KMS-11 (cell line): ENCODE measurements around the gene TRIO.

Source experiments
- H2AFZ ChIP-seq: fragments of 200-600 bp; sonication (generic); 2 replicates; pipeline ENCODE4 v1.6.1; 2016; ENCODE audit warnings: antibody characterized with exemption, mixed run types, low read depth
- H3K27ac ChIP-seq: fragments of 200-600 bp; sonication (generic); 2 replicates; pipeline ENCODE4 v1.6.1; 2016; ENCODE audit warnings: mild to moderate bottlenecking, mixed run types
- H3K27me3 ChIP-seq: fragments of 200-600 bp; sonication (generic); 2 replicates; pipeline ENCODE4 v1.6.1; 2017; ENCODE audit warnings: mild to moderate bottlenecking, low read depth, mixed run types, moderate library complexity; ENCODE audit not compliant: insufficient read depth
- H3K36me3 ChIP-seq: fragments of 200-600 bp; sonication (generic); 2 replicates; pipeline ENCODE4 v1.6.1; 2017; ENCODE audit warnings: mild to moderate bottlenecking, mixed run types; ENCODE audit not compliant: insufficient read depth
- H3K4me1 ChIP-seq: fragments of 200-600 bp; sonication (generic); 2 replicates; pipeline ENCODE4 v1.6.1; 2016; ENCODE audit warnings: mild to moderate bottlenecking, low read depth, mixed run types; ENCODE audit not compliant: poor library complexity, severe bottlenecking
- H3K4me2 ChIP-seq: fragments of 200-600 bp; sonication (generic); 2 replicates; pipeline ENCODE4 v1.7.0; 2016; ENCODE audit warnings: mild to moderate bottlenecking, mixed run types
- H3K4me3 ChIP-seq: fragments of 200-600 bp; sonication (generic); IDR thresholded peaks from 2 replicates; pipeline ENCODE4 v1.6.1; 2017; ENCODE audit warnings: low read depth, low read length, mixed read lengths; ENCODE audit not compliant: insufficient read depth
- H3K79me2 ChIP-seq: fragments of 200-600 bp; sonication (generic); 2 replicates; pipeline ENCODE4 v1.6.1; 2016; ENCODE audit warnings: low read depth, mixed run types; ENCODE audit not compliant: insufficient read depth
- H3K9ac ChIP-seq: fragments of 200-600 bp; sonication (generic); 2 replicates; pipeline ENCODE4 v1.6.1; 2016; ENCODE audit warnings: mild to moderate bottlenecking, mixed run types
- H4K20me1 ChIP-seq: fragments of 200-600 bp; sonication (generic); 2 replicates; pipeline ENCODE4 v1.6.1; 2016; ENCODE audit warnings: mild to moderate bottlenecking, mixed run types; ENCODE audit not compliant: insufficient read depth
- TF ChIP-seq, protein P1 (sequence below): fragments of 200-600 bp; sonication (generic); conservative IDR thresholded peaks from 2 replicates; pipeline ENCODE4 v1.6.1; 2017; ENCODE audit warnings: low read depth, mild to moderate bottlenecking, antibody characterized with exemption, low read length, moderate library complexity, mixed read lengths

TRIO gene

DNA sequence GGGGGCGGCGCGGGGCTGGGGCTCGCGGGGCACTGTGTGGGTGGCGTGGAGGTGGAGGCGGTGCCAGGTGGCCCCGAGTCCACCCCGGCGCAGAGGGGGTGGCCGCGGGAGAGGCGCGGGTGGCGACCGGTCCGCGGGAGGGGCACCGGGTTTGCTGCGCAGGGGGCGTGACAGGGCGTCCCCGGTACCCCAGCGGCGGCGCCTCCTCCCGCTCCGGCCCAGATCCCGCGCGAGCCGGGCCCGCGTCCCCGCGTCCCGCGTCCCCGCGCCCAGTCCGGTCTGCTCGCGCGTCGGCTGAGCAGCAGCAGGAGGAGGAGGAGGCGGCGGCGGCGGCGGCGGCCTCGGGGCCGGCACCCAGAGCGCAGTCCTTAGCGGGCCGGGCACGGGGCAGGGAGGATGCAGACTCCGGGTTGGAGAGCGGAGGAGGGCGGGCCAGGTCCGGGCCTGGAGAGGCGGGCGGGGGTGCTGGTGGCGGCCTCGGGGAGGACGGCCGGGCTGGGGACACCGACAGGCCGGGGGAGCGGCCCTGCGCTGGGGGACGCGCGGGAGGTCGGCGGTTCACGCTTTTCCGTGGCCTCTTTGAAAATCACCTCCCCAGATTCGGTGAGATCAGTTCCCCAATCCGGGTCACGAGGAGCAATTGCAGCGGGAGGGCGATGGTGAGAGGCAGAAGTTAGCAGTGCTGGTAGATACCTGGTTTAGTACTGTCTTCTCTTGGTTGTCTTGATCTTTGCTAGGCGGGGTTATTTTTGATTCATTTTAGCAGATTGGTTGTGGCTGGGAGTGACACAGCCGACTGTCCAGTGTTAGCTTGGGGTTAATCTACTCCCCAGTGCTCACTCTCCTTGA lies 1.7 kb downstream of the TRIO start:
- H2AFZ ChIP-seq, result peak overlapping the region; percentile 57
- H3K27ac ChIP-seq, result peak overlapping the region; percentile 73
- TF ChIP-seq, protein P1, sequence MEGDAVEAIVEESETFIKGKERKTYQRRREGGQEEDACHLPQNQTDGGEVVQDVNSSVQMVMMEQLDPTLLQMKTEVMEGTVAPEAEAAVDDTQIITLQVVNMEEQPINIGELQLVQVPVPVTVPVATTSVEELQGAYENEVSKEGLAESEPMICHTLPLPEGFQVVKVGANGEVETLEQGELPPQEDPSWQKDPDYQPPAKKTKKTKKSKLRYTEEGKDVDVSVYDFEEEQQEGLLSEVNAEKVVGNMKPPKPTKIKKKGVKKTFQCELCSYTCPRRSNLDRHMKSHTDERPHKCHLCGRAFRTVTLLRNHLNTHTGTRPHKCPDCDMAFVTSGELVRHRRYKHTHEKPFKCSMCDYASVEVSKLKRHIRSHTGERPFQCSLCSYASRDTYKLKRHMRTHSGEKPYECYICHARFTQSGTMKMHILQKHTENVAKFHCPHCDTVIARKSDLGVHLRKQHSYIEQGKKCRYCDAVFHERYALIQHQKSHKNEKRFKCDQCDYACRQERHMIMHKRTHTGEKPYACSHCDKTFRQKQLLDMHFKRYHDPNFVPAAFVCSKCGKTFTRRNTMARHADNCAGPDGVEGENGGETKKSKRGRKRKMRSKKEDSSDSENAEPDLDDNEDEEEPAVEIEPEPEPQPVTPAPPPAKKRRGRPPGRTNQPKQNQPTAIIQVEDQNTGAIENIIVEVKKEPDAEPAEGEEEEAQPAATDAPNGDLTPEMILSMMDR, result no peak
- H3K4me1 ChIP-seq, result peaks cover 39% of the 10 kb centered on the region
- no peak overlapping the region for H3K4me3 ChIP-seq
- peaks cover 23% of the 10 kb centered on the region for H4K20me1 ChIP-seq
- H3K4me2 ChIP-seq, result peak overlapping the region; percentile 69
- peak overlapping the region; percentile 74 for H3K9ac ChIP-seq
- H3K79me2 ChIP-seq, result peaks cover 58% of the 10 kb centered on the region
- H3K36me3 ChIP-seq, result no peaks in the 10 kb centered on the region
- no peaks in the 10 kb centered on the region for H3K27me3 ChIP-seq

DNA sequence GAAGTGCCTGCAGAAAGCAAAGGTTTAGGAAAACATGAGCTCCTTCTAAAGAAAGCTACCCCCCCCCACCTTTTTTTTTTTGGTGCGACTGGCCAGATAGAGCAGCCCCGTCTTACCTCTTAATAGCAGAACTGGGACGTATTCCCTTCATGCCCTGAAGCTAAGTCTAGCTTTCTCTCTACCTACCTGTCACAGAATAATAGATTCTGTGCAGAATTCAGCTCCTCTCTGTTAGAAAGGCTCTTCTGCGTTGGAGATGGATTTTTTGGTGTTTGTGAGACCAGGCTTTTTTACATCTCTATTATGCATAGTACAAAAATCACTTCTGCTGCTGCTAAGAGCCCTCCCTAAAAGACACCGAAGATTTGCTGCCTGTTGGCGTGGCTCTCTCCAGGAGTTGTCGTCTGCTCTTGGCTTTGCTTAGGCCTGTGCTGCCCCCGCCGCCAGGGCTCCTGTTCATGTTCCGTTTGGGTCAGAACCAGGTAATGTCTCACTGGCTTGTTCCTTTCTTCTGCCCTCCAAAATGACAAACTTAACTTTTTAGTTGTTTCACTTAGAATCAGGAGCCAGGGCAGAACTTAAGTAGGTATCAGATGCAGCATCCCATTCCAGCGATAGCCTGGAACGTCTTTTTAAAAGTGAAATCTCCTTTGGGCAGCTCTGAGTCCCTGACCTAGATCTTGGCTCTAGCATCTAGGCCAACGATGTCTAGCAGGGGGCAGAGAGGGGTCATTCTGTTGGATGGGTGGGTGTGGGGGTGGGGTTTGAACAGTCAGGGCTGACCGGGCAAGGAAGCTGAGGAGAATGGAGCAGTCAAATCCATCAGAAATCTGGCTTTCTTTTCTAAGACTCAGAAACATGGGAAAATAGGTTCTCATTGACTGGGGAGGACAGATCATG lies 2.5 kb downstream of the TRIO start:
- peaks cover 42% of the 10 kb centered on the region for H3K4me1 ChIP-seq
- peak overlapping the region; percentile 69 for H3K4me2 ChIP-seq
- H3K79me2 ChIP-seq, result peaks cover 66% of the 10 kb centered on the region
- H3K36me3 ChIP-seq, result no peaks in the 10 kb centered on the region
- no peaks in the 10 kb centered on the region for H3K27me3 ChIP-seq
- peak overlapping the region; percentile 73; the same call in 1 of the 2 replicates for H3K27ac ChIP-seq
- peaks cover 32% of the 10 kb centered on the region for H4K20me1 ChIP-seq
- TF ChIP-seq, protein P1, result no peak
- H3K9ac ChIP-seq, result peak overlapping the region; percentile 74; the same call in 1 of the 2 replicates
- no peak overlapping the region for H3K4me3 ChIP-seq
- no peak overlapping the region for H2AFZ ChIP-seq

DNA sequence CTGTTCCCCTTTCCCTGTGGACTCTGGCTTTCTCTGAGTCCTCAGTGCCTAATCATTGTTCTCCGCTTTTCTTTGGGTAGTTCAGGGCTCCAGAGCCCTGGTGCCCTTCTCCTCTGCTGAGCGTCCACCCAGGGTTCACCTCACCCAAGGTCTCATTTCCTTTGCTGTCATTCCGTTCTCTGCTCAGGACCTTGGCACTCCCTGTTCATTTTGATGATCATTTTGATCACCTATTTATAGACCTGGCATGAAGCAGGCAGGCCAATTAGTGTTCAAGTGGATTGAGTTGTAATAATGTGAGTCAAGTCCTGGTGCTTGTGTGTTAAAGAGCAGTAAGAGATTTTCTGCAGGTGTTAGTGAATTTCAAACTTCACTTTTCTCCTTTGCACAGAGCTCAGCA lies 3.6 kb downstream of the TRIO start:
- Histone ChIP-seq H3K9ac (no peak overlapping the region), H3K4me2 (peak overlapping the region; percentile 69; the same call in 1 of the 2 replicates), H3K4me1 (peaks cover 41% of the 10 kb centered on the region)

DNA sequence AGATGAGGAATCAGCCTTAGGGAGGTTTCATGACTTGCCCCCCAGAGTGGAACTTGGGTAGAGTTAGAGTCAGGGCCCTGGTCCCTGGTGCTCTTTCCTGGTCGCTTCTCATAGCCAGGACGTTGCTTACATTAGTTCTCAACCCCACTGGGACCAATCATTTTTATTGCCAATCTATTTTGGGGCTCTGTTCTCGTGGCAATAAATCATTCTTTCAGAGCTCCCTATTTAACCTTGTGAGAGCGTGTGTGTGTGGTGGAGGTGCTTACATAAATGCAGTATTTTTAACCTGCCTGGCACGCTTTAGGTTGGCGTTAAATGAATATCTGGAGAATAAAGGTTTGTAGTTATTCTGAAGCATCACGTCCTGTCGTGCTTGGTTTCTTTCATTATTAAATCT lies 4.1 kb downstream of the TRIO start:
- peaks cover 44% of the 10 kb centered on the region for H4K20me1 ChIP-seq
- no peak overlapping the region for H2AFZ ChIP-seq
- TF ChIP-seq, protein P1, result no peak
- H3K4me1 ChIP-seq, result peaks cover 36% of the 10 kb centered on the region
- H3K27me3 ChIP-seq, result no peaks in the 10 kb centered on the region
- no peak overlapping the region for H3K4me3 ChIP-seq
- peak overlapping the region; percentile 69; the same call in 1 of the 2 replicates for H3K4me2 ChIP-seq
- H3K79me2 ChIP-seq, result peaks cover 82% of the 10 kb centered on the region
- H3K27ac ChIP-seq, result no peak overlapping the region
- no peak overlapping the region for H3K9ac ChIP-seq
- H3K36me3 ChIP-seq, result no peaks in the 10 kb centered on the region

More for the DNA sequence above, 3.6 kb downstream of the TRIO start:
- H3K79me2 ChIP-seq, result peaks cover 77% of the 10 kb centered on the region
- TF ChIP-seq, protein P1, result no peak
- peaks cover 40% of the 10 kb centered on the region for H4K20me1 ChIP-seq
- no peaks in the 10 kb centered on the region for H3K36me3 ChIP-seq
- H3K27ac ChIP-seq, result no peak overlapping the region
- H3K4me3 ChIP-seq, result no peak overlapping the region
- no peaks in the 10 kb centered on the region for H3K27me3 ChIP-seq
- no peak overlapping the region for H2AFZ ChIP-seq
